Rectal smooth muscle tissue (tissue), 1 donor: ENCODE results near the gene ZNF503.

Experiments used
- H3K27ac ChIP-seq: one replicate; pipeline ENCODE4 v1.7.0; 2013; ENCODE audit warnings: low read depth, low read length, inconsistent platforms
- H3K27me3 ChIP-seq: one replicate; pipeline ENCODE4 v1.7.0; 2013; ENCODE audit warnings: low read length; ENCODE audit not compliant: control insufficient read depth, insufficient read depth
- H3K36me3 ChIP-seq: one replicate; pipeline ENCODE4 v1.7.0; 2013; ENCODE audit warnings: low read length; ENCODE audit not compliant: control insufficient read depth, insufficient read depth
- H3K4me1 ChIP-seq: one replicate; pipeline ENCODE4 v1.7.0; 2013; ENCODE audit warnings: low read length; ENCODE audit not compliant: control insufficient read depth, insufficient read depth
- H3K4me3 ChIP-seq: one replicate; pipeline ENCODE4 v1.7.0; 2013; ENCODE audit warnings: low read length
- H3K9ac ChIP-seq: one replicate; pipeline ENCODE4 v1.7.0; 2013; ENCODE audit warnings: low read length

The ZNF503 gene

GRCh38 chr10:75439811-75440210 is 38.2 kb upstream of the ZNF503 start:
- H3K9ac ChIP-seq = no peak overlapping the region
- no peak overlapping the region for H3K4me3 ChIP-seq
- peaks cover 4% of the 10 kb centered on the region for H3K36me3 ChIP-seq
- H3K4me1 ChIP-seq = no peaks in the 10 kb centered on the region
- no peak overlapping the region for H3K27ac ChIP-seq
- H3K27me3 ChIP-seq = no peaks in the 10 kb centered on the region

- Histone ChIP-seq H3K27me3 (no peaks in the 10 kb centered on the region), H3K4me1 (no peaks in the 10 kb centered on the region), H3K27ac (no peak overlapping the region), H3K9ac (no peak overlapping the region), H3K4me3 (no peak overlapping the region), H3K36me3 (peaks cover 4% of the 10 kb centered on the region)
These were observed 36.7 kb upstream of the ZNF503 start for GRCh38 chr10:75438275-75438674.

- H3K4me1 ChIP-seq = no peaks in the 10 kb centered on the region
- H3K9ac ChIP-seq = no peak overlapping the region
- no peaks in the 10 kb centered on the region for H3K27me3 ChIP-seq
- H3K27ac ChIP-seq = no peak overlapping the region
- H3K4me3 ChIP-seq = no peak overlapping the region
- peaks cover 4% of the 10 kb centered on the region for H3K36me3 ChIP-seq
These were observed 36.1 kb upstream of the ZNF503 start for GRCh38 chr10:75437693-75438092.

GRCh38 chr10:75436896-75437295 is 35.3 kb upstream of the ZNF503 start:
- H3K27me3 ChIP-seq = no peaks in the 10 kb centered on the region
- H3K9ac ChIP-seq = no peak overlapping the region
- H3K4me1 ChIP-seq = no peaks in the 10 kb centered on the region
- H3K4me3 ChIP-seq = no peak overlapping the region
- H3K36me3 ChIP-seq = peaks cover 4% of the 10 kb centered on the region
- no peak overlapping the region for H3K27ac ChIP-seq

- Histone ChIP-seq H3K9ac (no peak overlapping the region), H3K27ac (no peak overlapping the region), H3K4me1 (peaks cover 4% of the 10 kb centered on the region), H3K36me3 (peaks cover 4% of the 10 kb centered on the region), H3K27me3 (no peaks in the 10 kb centered on the region), H3K4me3 (no peak overlapping the region)
These were observed 33.7 kb upstream of the ZNF503 start for GRCh38 chr10:75435291-75435690.

GRCh38 chr10:75434291-75434690 is 32.7 kb upstream of the ZNF503 start:
- Histone ChIP-seq H3K27me3 (no peaks in the 10 kb centered on the region), H3K4me3 (no peak overlapping the region), H3K4me1 (peaks cover 4% of the 10 kb centered on the region), H3K27ac (no peak overlapping the region), H3K36me3 (no peaks in the 10 kb centered on the region), H3K9ac (no peak overlapping the region)

- no peak overlapping the region for H3K9ac ChIP-seq
These were observed 31.7 kb upstream of the ZNF503 start for GRCh38 chr10:75433216-75433615.

GRCh38 chr10:75432763-75433162 is 31.2 kb upstream of the ZNF503 start:
- H3K27ac ChIP-seq = no peak overlapping the region
- peaks cover 4% of the 10 kb centered on the region for H3K4me1 ChIP-seq
- no peaks in the 10 kb centered on the region for H3K36me3 ChIP-seq
- no peak overlapping the region for H3K9ac ChIP-seq
- no peak overlapping the region for H3K4me3 ChIP-seq
- H3K27me3 ChIP-seq = peaks cover 2% of the 10 kb centered on the region

More at GRCh38 chr10:75433216-75433615, 31.7 kb upstream of the ZNF503 start:
- Histone ChIP-seq H3K4me1 (peaks cover 4% of the 10 kb centered on the region), H3K4me3 (no peak overlapping the region), H3K27me3 (peaks cover 2% of the 10 kb centered on the region), H3K36me3 (no peaks in the 10 kb centered on the region), H3K27ac (no peak overlapping the region)

GRCh38 chr10:75432176-75432575 is 30.6 kb upstream of the ZNF503 start:
- H3K27me3 ChIP-seq = peaks cover 2% of the 10 kb centered on the region
- peaks cover 4% of the 10 kb centered on the region for H3K4me1 ChIP-seq
- no peaks in the 10 kb centered on the region for H3K36me3 ChIP-seq
- H3K4me3 ChIP-seq = peak overlapping the region; percentile 37
- H3K9ac ChIP-seq = no peak overlapping the region
- no peak overlapping the region for H3K27ac ChIP-seq

- peak within 1 kb of the TSS; percentile 45 for H3K9ac ChIP-seq
- peaks cover 4% of the 10 kb centered on the region for H3K4me1 ChIP-seq
- peaks cover 2% of the 10 kb centered on the region for H3K27me3 ChIP-seq
- no peaks in the 10 kb centered on the region for H3K36me3 ChIP-seq
- peak within 1 kb of the TSS; percentile 43 for H3K27ac ChIP-seq
- peak within 1 kb of the TSS; percentile 92 for H3K4me3 ChIP-seq
These were observed 29.9 kb upstream of the ZNF503 start, which contains the start of gene LRMDA for GRCh38 chr10:75431180-75432111. LRMDA (plus strand) TSS chr10:75431624.

GRCh38 chr10:75430000-75430763 is 28.6 kb upstream of the ZNF503 start:
- no peaks in the 10 kb centered on the region for H3K36me3 ChIP-seq
- no peak overlapping the region for H3K9ac ChIP-seq
- H3K27ac ChIP-seq = no peak overlapping the region
- H3K27me3 ChIP-seq = peaks cover 2% of the 10 kb centered on the region
- peaks cover 4% of the 10 kb centered on the region for H3K4me1 ChIP-seq
- no peak overlapping the region for H3K4me3 ChIP-seq

GRCh38 chr10:75429159-75429827 is 27.7 kb upstream of the ZNF503 start:
- Histone ChIP-seq H3K27ac (no peak overlapping the region), H3K9ac (no peak overlapping the region), H3K36me3 (no peaks in the 10 kb centered on the region), H3K27me3 (peaks cover 2% of the 10 kb centered on the region), H3K4me1 (peaks cover 4% of the 10 kb centered on the region), H3K4me3 (no peak overlapping the region)
